Measurements from ENCODE around the gene SLCO4A1.

Gene SLCO4A1

GRCh38 chr20:62714799-62715198 lies 72.5 kb downstream of the SLCO4A1 start:
- no peak for DNase-seq (ENCODE audit: low read depth, low spot score)

GRCh38 chr20:62715201-62715600 lies 72.9 kb downstream of the SLCO4A1 start:
- DNase-seq (ENCODE audit: low read depth, low spot score): no peak

GRCh38 chr20:62716198-62716940 lies 74.1 kb downstream of the SLCO4A1 start:
- DNase-seq (ENCODE audit: low read depth, low spot score): no peak

GRCh38 chr20:62716941-62717310 lies 74.6 kb downstream of the SLCO4A1 start:
- no peak for DNase-seq (ENCODE audit: low read depth, low spot score)

DNA sequence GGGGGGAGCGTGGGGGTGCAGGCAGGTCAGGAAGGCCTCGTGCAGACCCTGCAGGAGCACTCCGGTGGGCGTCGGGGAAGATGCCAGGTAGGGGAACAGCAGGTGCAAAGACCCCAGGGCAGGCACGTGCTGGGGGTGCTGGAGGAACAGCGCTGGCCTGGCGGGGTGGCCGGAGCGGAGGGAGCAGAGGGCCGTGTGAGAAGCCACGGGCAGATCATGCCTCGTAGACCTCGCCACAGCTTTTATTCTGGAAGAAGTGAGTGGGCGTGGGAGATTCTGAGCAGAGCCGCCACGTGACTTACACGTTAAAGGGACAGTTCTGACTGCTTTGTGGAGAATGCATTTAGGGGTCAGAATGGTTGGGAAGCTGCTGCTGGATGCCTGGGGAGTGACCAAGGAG lies 75.6 kb downstream of the SLCO4A1 start:
- no peak for DNase-seq (ENCODE audit: low read depth, low spot score)

GRCh38 chr20:62718546-62718945 lies 76.2 kb downstream of the SLCO4A1 start:
- no peak for DNase-seq (ENCODE audit: low read depth, low spot score)

DNA sequence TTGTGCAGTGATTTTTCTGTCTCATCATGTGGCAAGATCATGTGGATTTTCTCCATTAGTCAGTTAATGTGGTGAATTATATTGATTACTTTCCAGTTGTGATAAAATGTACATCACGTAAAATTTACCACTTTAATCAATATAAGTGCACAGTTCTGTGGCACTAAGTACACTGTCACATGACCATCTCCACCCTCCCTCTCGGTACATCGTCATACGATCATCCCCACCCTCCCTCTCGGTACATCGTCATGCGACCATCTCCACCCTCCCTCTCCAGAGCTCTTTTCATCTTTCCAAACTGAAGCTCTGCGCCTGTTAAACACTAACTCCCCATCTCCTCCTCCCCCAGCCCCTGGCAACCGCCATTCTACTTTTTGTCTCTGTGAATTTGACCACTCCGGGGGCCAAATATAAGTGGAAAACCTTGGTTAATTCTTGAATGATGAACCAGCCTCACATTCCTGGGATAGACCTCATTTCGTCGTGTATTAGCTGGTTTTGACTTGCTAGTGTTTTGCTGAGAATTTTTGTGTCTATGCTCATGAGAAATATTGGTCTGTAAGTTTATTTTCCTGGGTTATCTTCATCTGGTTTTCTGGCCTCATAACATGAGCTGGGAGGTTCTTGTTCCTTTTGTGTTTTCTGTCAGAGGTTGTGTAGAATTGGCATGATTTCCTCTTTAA lies 77.1 kb downstream of the SLCO4A1 start:
- DNase-seq (ENCODE audit: low read depth, low spot score): no peak

Data from activated naive CD8-positive, alpha-beta T cell treated with anti-CD3 and anti-CD28 coated beads, Interleukin-2, amount 50 U/mL, for 16 hours (primary cell).